GM12891 (cell line): Measurements from ENCODE around the gene PTPRO.

Source experiments
- SPI1 ChIP-seq: IDR thresholded peaks from 2 replicates; pipeline ENCODE4 v1.6.1; 2011; ENCODE audit warnings: low read depth, low read length, control low read depth
- TAF1 ChIP-seq: IDR thresholded peaks from 2 replicates; pipeline ENCODE4 v1.6.1; 2011; ENCODE audit warnings: low read depth, low read length, control low read depth

- no peak for TF ChIP-seq TAF1
- TF ChIP-seq SPI1 = no peak
These were observed 286.6 kb downstream of the PTPRO start for GRCh38 chr12:15608941-15609340.
